GM12874 (cell line): Measurements from ENCODE around the gene GRIN2D.

Source experiments
- TF ChIP-seq, protein P1 (sequence below): IDR thresholded peaks from 2 replicates; pipeline ENCODE4 v1.5.1; 2011; ENCODE audit warnings: low read depth, mild to moderate bottlenecking, control low read depth, low read length, moderate library complexity; ENCODE audit not compliant: insufficient read depth

The GRIN2D gene

DNA sequence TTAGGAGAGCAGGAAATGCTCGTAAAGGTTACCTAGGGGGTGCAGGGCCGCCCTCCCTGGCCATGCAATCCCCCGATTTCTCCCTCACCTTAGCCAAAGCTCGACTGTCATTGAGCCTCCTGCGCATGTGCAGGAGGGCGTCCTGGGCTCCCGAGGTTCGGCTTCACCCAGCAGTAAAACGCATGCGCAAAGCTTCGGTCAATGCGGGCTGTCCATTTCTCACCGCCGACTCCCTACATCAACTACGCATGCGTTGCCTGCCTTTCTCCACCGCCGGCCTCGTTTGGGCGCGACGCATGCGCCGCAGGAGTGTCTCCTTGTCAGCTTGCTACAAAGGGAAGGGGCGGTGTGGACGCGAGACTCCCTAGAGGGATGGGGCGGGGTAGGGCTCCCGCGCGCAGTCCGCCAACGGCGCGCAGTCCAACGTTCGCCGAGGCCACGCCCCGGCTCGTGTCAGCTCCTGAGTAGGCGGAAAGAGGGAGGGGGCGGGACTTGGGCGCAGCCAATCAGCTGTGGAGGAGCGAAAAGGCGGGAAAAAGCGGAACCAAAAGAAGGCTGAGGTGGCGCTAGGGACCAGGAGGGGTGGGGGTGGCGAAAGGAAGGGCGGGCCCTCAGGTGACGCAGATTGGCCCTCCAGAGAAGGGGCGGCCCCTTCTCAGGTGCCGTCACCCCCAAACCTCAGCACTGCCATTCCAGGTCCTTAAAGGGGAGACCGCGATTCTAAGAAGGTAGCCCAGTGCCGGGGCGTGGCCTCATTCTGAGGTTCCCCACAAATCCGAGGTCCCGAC, 29.5 kb upstream of the GRIN2D start, which contains the start of the genes SYNGR4 and TMEM143:
Gene SYNGR4, plus strand, starts transcription at position 558 of the 788 bp plus-strand sequence. CDS start 1,476 bp downstream, outside the sequence.
Gene TMEM143, minus strand, starts transcription at position 131 of the 788 bp plus-strand sequence. Its CDS starts 20 bp downstream, at position 111.
- TF ChIP-seq, protein P1, sequence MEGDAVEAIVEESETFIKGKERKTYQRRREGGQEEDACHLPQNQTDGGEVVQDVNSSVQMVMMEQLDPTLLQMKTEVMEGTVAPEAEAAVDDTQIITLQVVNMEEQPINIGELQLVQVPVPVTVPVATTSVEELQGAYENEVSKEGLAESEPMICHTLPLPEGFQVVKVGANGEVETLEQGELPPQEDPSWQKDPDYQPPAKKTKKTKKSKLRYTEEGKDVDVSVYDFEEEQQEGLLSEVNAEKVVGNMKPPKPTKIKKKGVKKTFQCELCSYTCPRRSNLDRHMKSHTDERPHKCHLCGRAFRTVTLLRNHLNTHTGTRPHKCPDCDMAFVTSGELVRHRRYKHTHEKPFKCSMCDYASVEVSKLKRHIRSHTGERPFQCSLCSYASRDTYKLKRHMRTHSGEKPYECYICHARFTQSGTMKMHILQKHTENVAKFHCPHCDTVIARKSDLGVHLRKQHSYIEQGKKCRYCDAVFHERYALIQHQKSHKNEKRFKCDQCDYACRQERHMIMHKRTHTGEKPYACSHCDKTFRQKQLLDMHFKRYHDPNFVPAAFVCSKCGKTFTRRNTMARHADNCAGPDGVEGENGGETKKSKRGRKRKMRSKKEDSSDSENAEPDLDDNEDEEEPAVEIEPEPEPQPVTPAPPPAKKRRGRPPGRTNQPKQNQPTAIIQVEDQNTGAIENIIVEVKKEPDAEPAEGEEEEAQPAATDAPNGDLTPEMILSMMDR: no peak

GRCh38 chr19:48364598-48365348, 28.7 kb upstream of the GRIN2D start:
- TF ChIP-seq, protein P1: no peak

DNA sequence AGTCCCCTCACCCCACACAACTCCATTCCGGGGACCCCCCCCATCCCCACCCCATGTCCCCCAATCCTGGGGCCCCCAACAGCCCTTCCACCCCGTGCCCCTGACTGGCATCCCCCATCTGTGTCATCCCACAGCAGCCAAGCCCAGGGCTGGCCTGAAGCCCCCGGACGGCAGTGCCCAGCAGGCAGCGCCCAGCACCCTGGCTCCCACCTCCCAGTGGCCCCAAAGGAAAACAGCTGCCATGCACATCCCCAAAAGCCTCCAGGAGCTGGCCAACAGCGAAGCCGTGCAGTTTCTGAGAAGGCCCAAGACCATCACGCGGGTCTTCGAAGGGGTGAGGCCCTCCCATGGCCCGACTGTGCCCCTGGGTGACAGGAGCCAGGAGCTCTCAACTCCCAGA, 27.9 kb upstream of the GRIN2D start:
- TF ChIP-seq, protein P1: no peak

DNA sequence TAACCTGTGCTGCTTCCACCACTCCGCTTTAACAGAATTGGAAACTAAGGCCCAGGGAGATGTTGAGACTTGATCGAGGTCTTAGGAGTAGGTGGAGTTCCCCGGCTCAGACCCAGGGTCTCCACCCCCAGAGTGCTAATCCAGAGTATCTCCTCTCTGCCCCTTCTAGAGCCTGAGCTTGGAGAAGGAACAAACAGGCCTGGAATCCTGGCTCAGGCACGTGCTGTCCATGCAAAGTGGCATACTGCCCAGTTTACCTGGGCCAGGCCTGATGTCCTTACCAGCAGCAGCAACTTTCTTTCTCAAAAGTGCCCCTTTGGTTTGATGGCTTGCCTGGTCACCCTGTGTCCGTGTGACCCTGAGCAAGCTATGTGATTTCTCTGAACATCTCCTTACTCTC, 25.6 kb upstream of the GRIN2D start:
- TF ChIP-seq, protein P1: no peak

DNA sequence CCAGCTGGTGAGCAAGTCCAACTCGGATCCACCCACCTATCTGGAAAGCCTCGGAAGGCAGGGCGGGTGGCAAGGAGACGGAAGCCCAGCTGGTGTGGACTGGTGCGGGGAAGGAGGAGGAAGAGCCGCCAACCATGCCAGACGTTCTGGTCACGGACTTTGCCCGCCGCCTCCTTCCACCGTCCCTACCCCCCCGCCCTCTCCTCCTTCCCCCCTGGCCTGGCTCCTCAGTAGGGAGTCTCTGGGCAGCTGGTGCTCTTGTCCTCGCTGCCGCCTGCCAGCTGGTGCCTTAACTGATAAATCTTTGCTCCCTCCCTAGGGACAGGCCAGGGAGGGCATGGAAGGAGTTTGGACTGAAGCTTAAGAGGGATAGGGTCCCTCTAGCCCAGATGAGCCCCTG, 24.5 kb upstream of the GRIN2D start:
- TF ChIP-seq, protein P1: no peak

- TF ChIP-seq, protein P1: no peak
Observed at GRCh38 chr19:48370955-48371354, 22.5 kb upstream of the GRIN2D start.

- TF ChIP-seq, protein P1: no peak
Observed at GRCh38 chr19:48371367-48371766, 22.1 kb upstream of the GRIN2D start.
